Lower leg skin (tissue), 4 donors: ENCODE measurements around the gene LYRM4. TPM values are rescaled to one million over a fixed set of nuclear protein-coding genes. Genes with fewer than 3 reads are reported as not detected.

Experiments
- DNase-seq, 2 donors: peaks; one replicate each; pipeline ENCODE4 v3.0.0-alpha.2; 2019; ENCODE audit warnings: low spot score in 2 of 2
- H3K4me3 ChIP-seq: fragments of 200-600 bp; sonication (generic); 2 replicates; pipeline ENCODE4 v1.5.1; 2017; ENCODE audit warnings: mild to moderate bottlenecking, low read depth; ENCODE audit not compliant: poor library complexity, severe bottlenecking
- CTCF ChIP-seq, 3 donors: fragments of 450-650 bp; IDR thresholded peaks; one replicate each; pipeline ENCODE4 v1.5.1; 2016; ENCODE audit warnings: antibody characterized with exemption in 3 of 3, mild to moderate bottlenecking in 3 of 3, moderate library complexity in 2 of 3
- POLR2A ChIP-seq, 2 donors: fragments of 450-650 bp; IDR thresholded peaks; one replicate each; pipeline ENCODE4 v1.6.1; 2016 to 2017; ENCODE audit warnings: antibody characterized with exemption in 2 of 2, mild to moderate bottlenecking in 1 of 2, moderate library complexity in 1 of 2
- WGBS, 2 donors: methylation state at CpG; one replicate each; pipeline ENCODE4 v1.1.5; 2018; 5-methylcytosine and 5-hydroxymethylcytosine counted together
- intact Hi-C: fragments of 100-400 bp; cut with DNase I; formaldehyde crosslinking; loops from one replicate; pipeline ENCODE4 v1.15.0; 2023; ENCODE audit warnings: low total_unique reads
- total RNA-seq, 4 donors: library from RNA; depleted of rRNA; stranded (reverse); fragments of >200 nt; gene quantifications; one replicate each; pipeline ENCODE4 v1.1.0, GENCODE V29; 2016

The LYRM4 gene
- total RNA-seq, 4 donors from 2014 or later, result 14.4 to 20.8 (median 20.4) TPM

GRCh38 chr6:5292154-5292553, 31.4 kb upstream of the LYRM4 start:
- no peak for DNase-seq
- TF ChIP-seq POLR2A (IDR thresholded peaks at IDR 0.05) (no peak), CTCF (IDR thresholded peaks at IDR 0.05) (no peak)
- intact Hi-C loops, result no loop called here
- no peak overlapping the region for H3K4me3 ChIP-seq
- WGBS, 2 donors, result 84 to 90% methylated on average over 1 of the region's 1 CpG

- no peak overlapping the region for H3K4me3 ChIP-seq
- TF ChIP-seq CTCF (IDR thresholded peaks at IDR 0.05) (no peak), POLR2A (IDR thresholded peaks at IDR 0.05) (no peak)
- intact Hi-C loops, result no loop called here
- no peak for DNase-seq
These were observed 29.8 kb upstream of the LYRM4 start for GRCh38 chr6:5290500-5290899.

GRCh38 chr6:5290097-5290496, 29.3 kb upstream of the LYRM4 start:
- no peak overlapping the region for H3K4me3 ChIP-seq
- TF ChIP-seq CTCF (IDR thresholded peaks at IDR 0.05), result no peak
- TF ChIP-seq POLR2A (IDR thresholded peaks at IDR 0.05), result no peak
- intact Hi-C loops, result no loop called here
- WGBS, 2 donors, result 90 to 94% methylated on average over 1 of the region's 1 CpG
- DNase-seq, result no peak

- TF ChIP-seq CTCF (IDR thresholded peaks at IDR 0.05), result no peak
- no peak for TF ChIP-seq POLR2A (IDR thresholded peaks at IDR 0.05)
- no peak overlapping the region for H3K4me3 ChIP-seq
- DNase-seq, result no peak
- WGBS, 2 donors, result 55 to 60% methylated on average over 2 of the region's 2 CpGs
- intact Hi-C loops, result no loop called here
These were observed 27.2 kb upstream of the LYRM4 start for GRCh38 chr6:5287966-5288297.

- intact Hi-C loops, result no loop called here
- no peak overlapping the region for H3K4me3 ChIP-seq
- WGBS, 2 donors, result 69 to 73% methylated on average over 12 of the region's 12 CpGs
- no peak for DNase-seq
- TF ChIP-seq CTCF (IDR thresholded peaks at IDR 0.05) (no peak), POLR2A (IDR thresholded peaks at IDR 0.05) (no peak)
These were observed 26.6 kb upstream of the LYRM4 start for GRCh38 chr6:5287205-5287965.

GRCh38 chr6:5286780-5287179, 26.0 kb upstream of the LYRM4 start:
- no peak for DNase-seq
- WGBS, 2 donors, result 84 to 87% methylated on average over 7 of the region's 7 CpGs
- H3K4me3 ChIP-seq, result no peak overlapping the region
- intact Hi-C loops, result no loop called here
- no peak for TF ChIP-seq POLR2A (IDR thresholded peaks at IDR 0.05)
- no peak for TF ChIP-seq CTCF (IDR thresholded peaks at IDR 0.05)
